IMR-90 (cell line): ENCODE measurements around the gene LRATD1. TPM values are rescaled to one million over a fixed set of nuclear protein-coding genes. Genes with fewer than 3 reads are reported as not detected.

Experiments used
- ATAC-seq: fragments of 200-7000 bp; cut with Tn5 transposase; 2 replicates; pipeline ENCODE4 v1.9.1; 2020; ENCODE audit warnings: low read depth, mild to moderate bottlenecking, moderate library complexity
- BruUV-seq: library from RNA; stranded (reverse); fragments of 400-500 nt; replicated peaks from 2 replicates; lab custom pipeline; 2021; lab: Mats Ljungman, UMichigan
- CTCF ChIA-PET: fragments of 300-600 bp; formaldehyde crosslinking; extraction: SDS; loops from one replicate; lab custom pipeline; 2021; ENCODE audit warnings: antibody characterized with exemption; lab: Yijun Ruan, JAX
- POLR2A ChIA-PET: fragments of 300-600 bp; sonication (Branson Sonifier 250); formaldehyde crosslinking; loops from one replicate; lab custom pipeline; 2022; ENCODE audit warnings: antibody characterized with exemption; ENCODE audit not compliant: unreplicated experiment; lab: Charles Lee
- DNase-seq: peaks from one replicate; pipeline ENCODE4 v3.0.0; 2013
- H2AFZ ChIP-seq: replicated peaks from 2 replicates; pipeline ENCODE3; 2013; ENCODE audit warnings: low read length, mild to moderate bottlenecking; ENCODE audit not compliant: poor library complexity
- H2AK5ac ChIP-seq: 2 replicates; pipeline ENCODE4 v1.6.1; 2013; ENCODE audit warnings: low read depth, low read length, inconsistent platforms
- H2AK9ac ChIP-seq: replicated peaks from 2 replicates; pipeline ENCODE3; 2013; ENCODE audit warnings: mild to moderate bottlenecking, low read depth, low read length, moderate library complexity; ENCODE audit not compliant: poor library complexity
- H2BK120ac ChIP-seq: 2 replicates; pipeline ENCODE4 v1.6.1; 2013; ENCODE audit warnings: low read depth, low read length, inconsistent platforms
- H2BK15ac ChIP-seq: 3 replicates; pipeline ENCODE4 v1.6.1; 2013; ENCODE audit warnings: low read depth, low read length, inconsistent platforms
- H2BK20ac ChIP-seq: 2 replicates; pipeline ENCODE4 v1.6.1; 2013; ENCODE audit warnings: low read depth, mild to moderate bottlenecking, inconsistent platforms, low read length, moderate library complexity
- H2BK5ac ChIP-seq: 2 replicates; pipeline ENCODE4 v1.6.1; 2013; ENCODE audit warnings: mild to moderate bottlenecking, low read depth, low read length, inconsistent platforms; ENCODE audit not compliant: poor library complexity, severe bottlenecking
- H3K14ac ChIP-seq: replicated peaks from 2 replicates; pipeline ENCODE4 v1.6.1; 2013; ENCODE audit warnings: low read depth, low read length, inconsistent platforms
- H3K18ac ChIP-seq: 2 replicates; pipeline ENCODE4 v1.6.1; 2013; ENCODE audit warnings: low read depth, low read length, control low read depth
- H3K23ac ChIP-seq: 2 replicates; pipeline ENCODE4 v1.6.1; 2013; ENCODE audit warnings: low read depth, low read length, inconsistent platforms
- H3K27ac ChIP-seq: 2 replicates; pipeline ENCODE4 v1.5.1; 2013; ENCODE audit warnings: mild to moderate bottlenecking, control low read depth, low read length; ENCODE audit not compliant: insufficient read depth
- H3K27me3 ChIP-seq: 2 replicates; pipeline ENCODE4 v1.6.1; 2013; ENCODE audit warnings: low read length; ENCODE audit not compliant: control insufficient read depth, insufficient read depth
- H3K36me3 ChIP-seq: 2 replicates; pipeline ENCODE4 v1.6.1; 2013; ENCODE audit warnings: low read length, mixed read lengths; ENCODE audit not compliant: control insufficient read depth, insufficient read depth
- H3K4ac ChIP-seq: 2 replicates; pipeline ENCODE4 v1.6.1; 2013; ENCODE audit warnings: low read depth, low read length, inconsistent platforms
- H3K4me1 ChIP-seq: 2 replicates; pipeline ENCODE4 v1.6.1; 2013; ENCODE audit warnings: low read length, mixed read lengths; ENCODE audit not compliant: control insufficient read depth, insufficient read depth
- H3K4me2 ChIP-seq: 2 replicates; pipeline ENCODE4 v1.6.1; 2013; ENCODE audit warnings: low read depth, mild to moderate bottlenecking, control low read depth, low read length, moderate library complexity
- H3K4me3 ChIP-seq: 2 replicates; pipeline ENCODE4 v1.5.1; 2013; ENCODE audit warnings: low read depth, mild to moderate bottlenecking, control low read depth, low read length, moderate library complexity; ENCODE audit not compliant: insufficient read depth
- H3K56ac ChIP-seq: 2 replicates; pipeline ENCODE4 v1.6.1; 2013; ENCODE audit warnings: low read length, inconsistent platforms; ENCODE audit not compliant: insufficient read depth; ENCODE audit errors: extremely low read depth
- H3K79me1 ChIP-seq, 2 experiments: 2 replicates each; pipeline ENCODE4 v1.6.1; 2013; ENCODE audit warnings: low read length in 2 of 2, inconsistent platforms in 1 of 2, low read depth in 1 of 2
- H3K9ac ChIP-seq: 2 replicates; pipeline ENCODE4 v1.6.1; 2013; ENCODE audit warnings: low read depth, low read length, control low read depth
- H3K9me1 ChIP-seq: 2 replicates; pipeline ENCODE4 v1.6.1; 2013; ENCODE audit warnings: low read length, inconsistent platforms; ENCODE audit not compliant: insufficient read depth
- H3K9me3 ChIP-seq: 2 replicates; pipeline ENCODE4 v1.6.1; 2013; ENCODE audit warnings: low read length; ENCODE audit not compliant: control insufficient read depth, insufficient read depth
- H4K20me1 ChIP-seq: 2 replicates; pipeline ENCODE4 v1.6.1; 2013; ENCODE audit warnings: low read length, inconsistent platforms; ENCODE audit not compliant: insufficient read depth
- H4K5ac ChIP-seq: 2 replicates; pipeline ENCODE4 v1.6.1; 2013; ENCODE audit warnings: mild to moderate bottlenecking, low read depth, low read length, control low read depth
- H4K8ac ChIP-seq, 2 experiments: 2 replicates each; pipeline ENCODE4 v1.6.1; 2013; ENCODE audit warnings: low read depth in 2 of 2, low read length in 2 of 2, control low read depth in 1 of 2, inconsistent platforms in 1 of 2
- H4K91ac ChIP-seq: 2 replicates; pipeline ENCODE4 v1.6.1; 2013; ENCODE audit warnings: low read depth, low read length, inconsistent platforms; ENCODE audit not compliant: insufficient read depth
- CEBPB ChIP-seq: IDR thresholded peaks from 2 replicates; pipeline ENCODE4 v1.6.1; 2012; ENCODE audit warnings: low read depth, low read length, improper control_type of control experiment
- CHD1 ChIP-seq: IDR thresholded peaks from 2 replicates; pipeline ENCODE4 v1.6.1; 2012; ENCODE audit warnings: low read depth, low read length, improper control_type of control experiment
- MAZ ChIP-seq: IDR thresholded peaks from 2 replicates; pipeline ENCODE4 v1.6.1; 2012; ENCODE audit warnings: low read depth, mild to moderate bottlenecking, low read length, improper control_type of control experiment, moderate library complexity, borderline replicate concordance
- POLR2A ChIP-seq: IDR thresholded peaks from 2 replicates; pipeline ENCODE4 v1.6.1; 2012; ENCODE audit warnings: mild to moderate bottlenecking, low read depth, low read length
- RFX5 ChIP-seq: IDR thresholded peaks from 2 replicates; pipeline ENCODE4 v1.8.0; 2012; ENCODE audit warnings: low read depth, mild to moderate bottlenecking, low read length, moderate library complexity
- dilution Hi-C: fragments of 300-500 bp; cut with HindIII; formaldehyde crosslinking; loops from one replicate; pipeline ENCODE4 v1.14.3; 2018; ENCODE audit warnings: low sequenced_read_pairs; ENCODE audit not compliant: unreplicated experiment
- in situ Hi-C: fragments of 300-500 bp; cut with MboI; formaldehyde crosslinking; loops from 3 replicates; pipeline ENCODE4 v1.14.3; 2019; ENCODE audit warnings: low sequenced_read_pairs, inconsistent platforms, mixed read lengths
- intact Hi-C: fragments of 100-400 bp; cut with micrococcal nuclease; formaldehyde crosslinking; loops from 2 replicates; pipeline ENCODE4 v1.10.0; 2022
- polyA plus RNA-seq, 3 experiments: library from polyadenylated mRNA; depleted of rRNA; stranded (reverse); fragments of >200 nt; gene quantifications; 2 replicates each; pipeline ENCODE4 v1.2.3, GENCODE V29; 2012; ENCODE audit warnings: low replicate concordance in 1 of 3
- total RNA-seq: library from RNA; depleted of rRNA; stranded (reverse); fragments of >200 nt; gene quantifications from 2 replicates; pipeline ENCODE4 v1.2.3, GENCODE V29; 2012

Gene LRATD1
- total and polyA plus RNA-seq, 2 of the 4 experiments (the other 2 are of a cell fraction) = 0.18 to 0.60 TPM

GRCh38 chr2:14676371-14676770 is 43.9 kb downstream of the LRATD1 start:
- Histone ChIP-seq H3K56ac (no peak overlapping the region), H3K14ac (no peak overlapping the region), H3K9ac (no peak overlapping the region), H4K91ac (no peak overlapping the region), H2AFZ (no peak overlapping the region), H2BK15ac (no peak overlapping the region), H2AK9ac (no peak overlapping the region), H3K4me2 (no peak overlapping the region), H4K20me1 (no peaks in the 10 kb centered on the region), H4K5ac (no peak overlapping the region), H3K36me3 (no peaks in the 10 kb centered on the region), H3K27me3 (no peaks in the 10 kb centered on the region), H2BK5ac (no peak overlapping the region), H2AK5ac (no peak overlapping the region), H3K18ac (no peak overlapping the region), H2BK120ac (no peak overlapping the region), H2BK20ac (no peak overlapping the region), H3K27ac (no peak overlapping the region), H3K79me1 (no peaks in the 10 kb centered on the region), H3K23ac (no peak overlapping the region), H3K4me1 (no peaks in the 10 kb centered on the region), H3K4ac (no peak overlapping the region), H3K9me3 (peaks cover 2% of the 10 kb centered on the region; the same call in 1 of the 2 replicates), H3K4me3 (no peak overlapping the region), H3K9me1 (no peaks in the 10 kb centered on the region), H4K8ac (no peak overlapping the region)
- dilution Hi-C loops (no loop called here), intact Hi-C loops (no loop called here), in situ Hi-C loops (no loop called here)
- BruUV-seq = no TSS peak
- TF ChIP-seq RFX5 (no peak), CEBPB (no peak), MAZ (no peak), POLR2A (no peak), CHD1 (no peak)
- ATAC-seq (no peak), DNase-seq (no peak)
- ChIA-PET POLR2A (no interaction called here), CTCF (no interaction called here)
